ENCODE measurements around the gene CCDC102B. TPM values are rescaled to one million over a fixed set of nuclear protein-coding genes. Genes with fewer than 3 reads are reported as not detected.
"Not testable (repeated sequence)": the region's sequence is repeated elsewhere in the genome, so short reads cannot be mapped to it uniquely, and the experiment has no call there.

The CCDC102B gene
- total RNA-seq, 1 donor from 2014 or later = 19.6 TPM

GRCh38 chr18:68830256-68831045 is 32.6 kb downstream of the CCDC102B start:
- no peak for DNase-seq

GRCh38 chr18:68833756-68834155 is 35.9 kb downstream of the CCDC102B start:
- DNase-seq = no peak

GRCh38 chr18:68837665-68838451 is 40.0 kb downstream of the CCDC102B start:
- no peak for DNase-seq

- DNase-seq = no peak
These were observed 41.8 kb downstream of the CCDC102B start for GRCh38 chr18:68839701-68840100.

- DNase-seq = peak; percentile 24
These were observed 42.8 kb downstream of the CCDC102B start for GRCh38 chr18:68840554-68841263.

- DNase-seq = no peak
These were observed 43.4 kb downstream of the CCDC102B start for GRCh38 chr18:68841301-68841700.

GRCh38 chr18:68842951-68843350 is 45.1 kb downstream of the CCDC102B start:
- DNase-seq = no peak

- DNase-seq = no peak
These were observed 45.7 kb downstream of the CCDC102B start for GRCh38 chr18:68843473-68844089.

- DNase-seq = peak; percentile 45
These were observed 49.4 kb downstream of the CCDC102B start for GRCh38 chr18:68847219-68847837.

GRCh38 chr18:68848242-68848641 is 50.4 kb downstream of the CCDC102B start:
- no peak for DNase-seq

- no peak for DNase-seq
These were observed 57.0 kb downstream of the CCDC102B start for GRCh38 chr18:68854786-68855391.

GRCh38 chr18:68855491-68855890 is 57.6 kb downstream of the CCDC102B start:
- no peak for DNase-seq

- no peak for DNase-seq
These were observed 63.5 kb downstream of the CCDC102B start for GRCh38 chr18:68861365-68861764.

GRCh38 chr18:68865021-68865420 is 67.1 kb downstream of the CCDC102B start:
- no peak for DNase-seq

GRCh38 chr18:68865503-68865902 is 67.6 kb downstream of the CCDC102B start:
- DNase-seq = no peak

- DNase-seq = no peak
These were observed 75.1 kb downstream of the CCDC102B start for GRCh38 chr18:68873003-68873402.

GRCh38 chr18:68874361-68874760 is 76.5 kb downstream of the CCDC102B start:
- peak; percentile 5 for DNase-seq

- not testable (repeated sequence) for DNase-seq
These were observed 82.1 kb downstream of the CCDC102B start for GRCh38 chr18:68879947-68880346.

GRCh38 chr18:68887410-68887809 is 89.5 kb downstream of the CCDC102B start:
- no peak for DNase-seq

GRCh38 chr18:68893354-68893753 is 95.5 kb downstream of the CCDC102B start:
- DNase-seq = no peak

GRCh38 chr18:68897286-68897685 is 99.4 kb downstream of the CCDC102B start:
- no peak for DNase-seq
